HG02610 (cell line): ENCODE data around the gene PDE3B.
A peak's percentile ranks its signal among the peaks of the same experiment; 100 is the strongest.
"Not testable (repeated sequence)": the region's sequence is repeated elsewhere in the genome, so short reads cannot be mapped to it uniquely, and the experiment has no call there.

Experiments used
- ATAC-seq: cut with Tn5 transposase; IDR thresholded peaks from one replicate; pipeline ENCODE4 v1.9.1; 2021; ENCODE audit warnings: mild to moderate bottlenecking, moderate library complexity; ENCODE audit not compliant: unreplicated experiment

The PDE3B gene

GRCh38 chr11:14741195-14741594 lies 97.6 kb downstream of the PDE3B start:
- ATAC-seq: no peak

GRCh38 chr11:14742849-14743559 lies 99.4 kb downstream of the PDE3B start:
- ATAC-seq: no peak

GRCh38 chr11:14743667-14744066 lies 100.1 kb downstream of the PDE3B start:
- ATAC-seq: not testable (repeated sequence)

- ATAC-seq: no peak
These were observed 103.3 kb downstream of the PDE3B start for GRCh38 chr11:14746857-14747395.

GRCh38 chr11:14748090-14748489 lies 104.5 kb downstream of the PDE3B start:
- no peak for ATAC-seq

- ATAC-seq: no peak
These were observed 107.3 kb downstream of the PDE3B start for GRCh38 chr11:14750911-14751310.

GRCh38 chr11:14751975-14752407 lies 108.4 kb downstream of the PDE3B start:
- no peak for ATAC-seq

GRCh38 chr11:14755140-14755539 lies 111.5 kb downstream of the PDE3B start:
- ATAC-seq: no peak

GRCh38 chr11:14756349-14756748 lies 112.7 kb downstream of the PDE3B start:
- no peak for ATAC-seq

GRCh38 chr11:14759300-14760012 lies 115.9 kb downstream of the PDE3B start:
- ATAC-seq: not testable (repeated sequence)

GRCh38 chr11:14764179-14764578 lies 120.6 kb downstream of the PDE3B start:
- ATAC-seq: peak; percentile 22

GRCh38 chr11:14764579-14765527 lies 121.2 kb downstream of the PDE3B start:
- peak; percentile 91 for ATAC-seq

GRCh38 chr11:14766585-14766984 lies 123.0 kb downstream of the PDE3B start:
- ATAC-seq: no peak

- peak; percentile 64 for ATAC-seq
These were observed 125.1 kb downstream of the PDE3B start for GRCh38 chr11:14768526-14769188.

- no peak for ATAC-seq
These were observed 130.2 kb downstream of the PDE3B start for GRCh38 chr11:14773755-14774154.

- no peak for ATAC-seq
These were observed 131.1 kb downstream of the PDE3B start for GRCh38 chr11:14774721-14775120.

GRCh38 chr11:14775897-14776296 lies 132.3 kb downstream of the PDE3B start:
- no peak for ATAC-seq

- not testable (repeated sequence) for ATAC-seq
These were observed 134.9 kb downstream of the PDE3B start for GRCh38 chr11:14778460-14778859.

GRCh38 chr11:14783788-14784187 lies 140.2 kb downstream of the PDE3B start:
- ATAC-seq: no peak

- no peak for ATAC-seq
These were observed 140.6 kb downstream of the PDE3B start for GRCh38 chr11:14784230-14784629.
